Sigmoid colon (tissue), 7 donors: Measurements from ENCODE around the gene TMEM86B. TPM values are rescaled to one million over a fixed set of nuclear protein-coding genes. Genes with fewer than 3 reads are reported as not detected.

Source experiments
- DNase-seq: peaks from one replicate; pipeline ENCODE4 v3.0.0-alpha.2; 2019
- H3K27ac ChIP-seq, 4 donors: fragments of 200-600 bp; sonication (generic); one replicate each; pipeline ENCODE4 v1.5.1; 2016 to 2019; ENCODE audit warnings: mild to moderate bottlenecking in 1 of 4
- H3K27me3 ChIP-seq, 3 donors: fragments of 200-600 bp; sonication (generic); one replicate each; pipeline ENCODE4 v1.5.1; 2019; ENCODE audit warnings: mild to moderate bottlenecking in 1 of 3
- H3K36me3 ChIP-seq, 4 donors: fragments of 200-600 bp; sonication (generic); one replicate each; pipeline ENCODE4 v1.5.1; 2016 to 2019
- H3K4me1 ChIP-seq, 4 donors: fragments of 200-600 bp; sonication (generic); one replicate each; pipeline ENCODE4 v1.5.1; 2017 to 2019
- H3K4me3 ChIP-seq, 4 donors: fragments of 200-600 bp; sonication (generic); one replicate each; pipeline ENCODE4 v1.5.1; 2017 to 2019; ENCODE audit warnings: mild to moderate bottlenecking in 2 of 4, moderate library complexity in 1 of 4
- H3K9me3 ChIP-seq, 4 donors: fragments of 200-600 bp in 3 of 4; sonication (generic) in 3 of 4; one replicate each; pipeline versions ENCODE4 v1.5.1 to v1.6.1; 2013 to 2019
- CTCF ChIP-seq, 4 experiments: fragments of 450-650 bp in 3 of 4; fragments of 200-600 bp in 1 of 4; IDR thresholded peaks; one replicate each; pipeline ENCODE4 v1.5.1; 2016 to 2019; ENCODE audit warnings: antibody characterized with exemption in 4 of 4, mild to moderate bottlenecking in 3 of 4, moderate library complexity in 2 of 4
- EP300 ChIP-seq, 4 donors: sonication (generic); formaldehyde crosslinking; IDR thresholded peaks; one replicate each; pipeline ENCODE4 v1.6.1; 2017; ENCODE audit warnings: antibody characterized with exemption in 4 of 4
- POLR2A ChIP-seq, 2 donors: fragments of 450-650 bp; IDR thresholded peaks; one replicate each; pipeline ENCODE4 v1.6.1; 2016; ENCODE audit warnings: antibody characterized with exemption in 2 of 2, mild to moderate bottlenecking in 2 of 2, moderate library complexity in 2 of 2
- POLR2AphosphoS5 ChIP-seq, 4 donors: sonication (generic); formaldehyde crosslinking; IDR thresholded peaks; one replicate each; pipeline ENCODE4 v1.6.1; 2017; ENCODE audit warnings: antibody characterized with exemption in 4 of 4
- WGBS, 2 donors: extraction: QIAGEN DNeasy Blood & Tissue Kit; methylation state at CpG; one replicate each; pipeline ENCODE4 v1.1.7; 2013; 5-methylcytosine and 5-hydroxymethylcytosine counted together
- intact Hi-C: fragments of 100-400 bp; cut with DNase I; formaldehyde crosslinking; loops from one replicate; pipeline ENCODE4 v1.15.1; 2023
- polyA plus RNA-seq, 3 donors: library from polyadenylated mRNA; stranded (reverse); fragments of 200-250 nt; gene quantifications; one replicate each; pipeline ENCODE4 v1.2.3, GENCODE V29; 2013
- total RNA-seq, 4 donors: library from RNA; depleted of rRNA; stranded (reverse); fragments of >200 nt; gene quantifications; one replicate each; pipeline ENCODE4 v1.1.0, GENCODE V29; 2016
- donor health status: healthy with polysubstance abuse.
- donor health status: Bipolar disorder and iron deficiency.
- donor health status: healthy.

TMEM86B gene
- total and polyA plus RNA-seq, 7 donors, result 0.69 to 7.9 (median 1.8) TPM

GRCh38 chr19:55189403-55189835 lies 39.1 kb downstream of the TMEM86B start:
- DNase-seq, result peak; percentile 87
- intact Hi-C loops, result no loop called here
- Histone ChIP-seq H3K27ac (no peak overlapping the region), H3K4me1 (no peaks in the 10 kb centered on the region), H3K36me3 (no peaks in the 10 kb centered on the region), H3K4me3 (no peak overlapping the region), H3K27me3 (peaks cover 0 to 25% (median 0%) of the 10 kb centered on the region in 3 donors), H3K9me3 (no peaks in the 10 kb centered on the region)
- TF ChIP-seq POLR2AphosphoS5 (IDR thresholded peaks at IDR 0.05) (peak in 2 of 4 donors; percentile 6 to 30), CTCF (IDR thresholded peaks at IDR 0.05) (no peak)
- 75 to 84% methylated on average over 15 of the region's 15 CpGs for WGBS, 2 donors

GRCh38 chr19:55188625-55189024 lies 39.9 kb downstream of the TMEM86B start:
- H3K36me3 ChIP-seq, result no peaks in the 10 kb centered on the region
- H3K9me3 ChIP-seq, result no peaks in the 10 kb centered on the region
- H3K4me1 ChIP-seq, result no peaks in the 10 kb centered on the region
- no peak for TF ChIP-seq POLR2AphosphoS5 (IDR thresholded peaks at IDR 0.05)
- no peak for TF ChIP-seq CTCF (IDR thresholded peaks at IDR 0.05)
- TF ChIP-seq EP300 (IDR thresholded peaks at IDR 0.05), result no peak
- TF ChIP-seq POLR2A (IDR thresholded peaks at IDR 0.05), result no peak
- peaks cover 0 to 26% (median 0%) of the 10 kb centered on the region in 3 donors for H3K27me3 ChIP-seq
- H3K27ac ChIP-seq, result peak overlapping the region in 1 of 4 donors; percentile 34
- no peak overlapping the region for H3K4me3 ChIP-seq
- DNase-seq, result no peak
- intact Hi-C loops, result no loop called here
- WGBS, 2 donors, result 59 to 64% methylated on average over 8 of the region's 8 CpGs

GRCh38 chr19:55186080-55186479 lies 42.5 kb downstream of the TMEM86B start:
- peaks cover 0 to 41% (median 18%) of the 10 kb centered on the region in 3 donors for H3K27me3 ChIP-seq
- H3K27ac ChIP-seq, result no peak overlapping the region

GRCh38 chr19:55181740-55182139 lies 46.8 kb downstream of the TMEM86B start:
- Histone ChIP-seq H3K9me3 (no peaks in the 10 kb centered on the region), H3K36me3 (no peaks in the 10 kb centered on the region), H3K27ac (no peak overlapping the region), H3K27me3 (peaks cover 32 to 84% (median 62%) of the 10 kb centered on the region in 3 donors), H3K4me1 (peaks cover 0 to 18% (median 16%) of the 10 kb centered on the region in 4 donors), H3K4me3 (no peak overlapping the region)
- DNase-seq, result no peak
- no peak for TF ChIP-seq EP300 (IDR thresholded peaks at IDR 0.05)
- no peak for TF ChIP-seq POLR2A (IDR thresholded peaks at IDR 0.05)
- no peak for TF ChIP-seq POLR2AphosphoS5 (IDR thresholded peaks at IDR 0.05)
- no peak for TF ChIP-seq CTCF (IDR thresholded peaks at IDR 0.05)
- WGBS, 2 donors, result 80 to 91% methylated on average over 20 of the region's 20 CpGs
- intact Hi-C loops, result no loop called here

More at GRCh38 chr19:55186080-55186479, 42.5 kb downstream of the TMEM86B start:
- H3K9me3 ChIP-seq, result no peaks in the 10 kb centered on the region
- intact Hi-C loops, result no loop called here
- no peaks in the 10 kb centered on the region for H3K36me3 ChIP-seq
- no peak for DNase-seq
- no peak for TF ChIP-seq POLR2A (IDR thresholded peaks at IDR 0.05)
- TF ChIP-seq EP300 (IDR thresholded peaks at IDR 0.05), result no peak
- no peak for TF ChIP-seq POLR2AphosphoS5 (IDR thresholded peaks at IDR 0.05)
- TF ChIP-seq CTCF (IDR thresholded peaks at IDR 0.05), result no peak
- 87 to 89% methylated on average over 12 of the region's 12 CpGs for WGBS, 2 donors
- H3K4me1 ChIP-seq, result no peaks in the 10 kb centered on the region
- no peak overlapping the region for H3K4me3 ChIP-seq
